Stomach (tissue), 9 donors: Measurements from ENCODE around the gene ADAMTS13. TPM values are rescaled to one million over a fixed set of nuclear protein-coding genes. Genes with fewer than 3 reads are reported as not detected.

Experiments
- DNase-seq, 2 donors: peaks; one replicate each; pipeline versions ENCODE4 v3.0.0 to v3.0.0-alpha.2; 2013 to 2019
- H3K27ac ChIP-seq, 5 donors: fragments of 200-600 bp in 4 of 5; sonication (generic) in 4 of 5; one replicate each; pipeline ENCODE4 v1.5.1; 2013 to 2019; ENCODE audit warnings: mild to moderate bottlenecking in 1 of 5, moderate library complexity in 1 of 5
- H3K27me3 ChIP-seq, 3 donors: fragments of 200-600 bp; sonication (generic); one replicate each; pipeline ENCODE4 v1.5.1; 2017 to 2019; ENCODE audit warnings: mixed run types in 1 of 3
- H3K36me3 ChIP-seq, 4 donors: fragments of 200-600 bp; sonication (generic); 1 replicate in 3 of 4; 2 replicates in 1 of 4; pipeline ENCODE4 v1.5.1; 2016 to 2019
- H3K4me1 ChIP-seq, 4 donors: fragments of 200-600 bp; sonication (generic); one replicate each; pipeline ENCODE4 v1.5.1; 2016 to 2019
- H3K4me3 ChIP-seq, 4 donors: fragments of 200-600 bp; sonication (generic) in 3 of 4; one replicate each; pipeline ENCODE4 v1.5.1; 2016 to 2019; ENCODE audit warnings: mild to moderate bottlenecking in 1 of 4
- H3K9me3 ChIP-seq, 4 donors: fragments of 200-600 bp; sonication (generic); one replicate each; pipeline ENCODE4 v1.5.1; 2016 to 2019
- EP300 ChIP-seq: sonication (generic); formaldehyde crosslinking; IDR thresholded peaks from one replicate; pipeline ENCODE4 v1.6.1; 2017; ENCODE audit warnings: antibody characterized with exemption
- POLR2A ChIP-seq, 4 donors: fragments of 450-650 bp; IDR thresholded peaks; one replicate each; pipeline ENCODE4 v1.6.1; 2016; ENCODE audit warnings: antibody characterized with exemption in 4 of 4, control low read depth in 2 of 4, mild to moderate bottlenecking in 1 of 4, moderate library complexity in 1 of 4
- POLR2AphosphoS5 ChIP-seq, 3 donors: sonication (generic); formaldehyde crosslinking; IDR thresholded peaks; one replicate each; pipeline ENCODE4 v1.6.1; 2016; ENCODE audit warnings: antibody characterized with exemption in 3 of 3
- WGBS, 5 donors: extraction: QIAGEN DNeasy Blood & Tissue Kit in 3 of 5; methylation state at CpG; one replicate each; pipeline versions ENCODE4 v1.1.5 to v1.1.7; 2013 to 2018; 5-methylcytosine and 5-hydroxymethylcytosine counted together
- intact Hi-C: fragments of 100-400 bp; cut with DNase I; formaldehyde crosslinking; loops from one replicate; pipeline ENCODE4 v1.15.1; 2023; ENCODE audit warnings: low total_unique reads
- polyA plus RNA-seq, 3 donors: library from polyadenylated mRNA; stranded (reverse); fragments of 200-250 nt; gene quantifications; one replicate each; pipeline ENCODE4 v1.2.3, GENCODE V29; 2013
- total RNA-seq, 5 donors: library from RNA; depleted of rRNA; stranded (reverse); fragments of >200 nt; gene quantifications; one replicate each; pipeline versions ENCODE4 v1.1.0 to v1.2.3, GENCODE V29; 2014 to 2016
- TF ChIP-seq, protein P1 (sequence below), 7 experiments: fragments of 450-650 bp in 4 of 7; fragments of 200-600 bp in 3 of 7; sonication (generic) in 3 of 7; IDR thresholded peaks; one replicate each; pipeline ENCODE4 v1.5.1; 2016 to 2019; ENCODE audit warnings: antibody characterized with exemption in 7 of 7, control low read depth in 2 of 7, mild to moderate bottlenecking in 1 of 7
- donor health status: healthy with polysubstance abuse.
- donor health status: Bipolar disorder and iron deficiency.
- donor health status: healthy.

ADAMTS13 gene
- total and polyA plus RNA-seq, 8 donors = 4.6 to 19.6 (median 7.5) TPM; not detected in 1

DNA sequence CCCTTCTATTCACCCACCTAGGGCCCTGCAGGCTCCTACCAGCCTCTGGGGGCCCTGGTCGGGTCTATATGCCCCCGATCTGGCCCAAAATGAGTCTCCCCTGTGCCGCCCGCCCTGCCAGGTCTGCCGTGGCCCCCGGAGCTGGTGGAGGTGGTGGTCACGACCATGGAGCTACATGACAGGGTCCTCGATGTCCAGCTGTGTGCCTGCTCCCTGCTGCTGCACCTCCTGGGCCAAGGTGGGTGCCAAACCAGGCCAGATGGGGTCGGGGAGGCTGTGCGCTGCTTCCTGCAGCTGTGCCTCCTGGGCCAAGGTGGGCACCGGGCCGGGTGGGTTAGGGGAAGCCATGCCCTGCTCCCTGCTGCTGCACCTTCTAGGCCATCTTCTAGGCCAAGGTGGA is 21.9 kb upstream of the ADAMTS13 start:
- no peak overlapping the region for H3K27ac ChIP-seq
- peaks cover 0 to 24% (median 12%) of the 10 kb centered on the region in 3 donors for H3K27me3 ChIP-seq
- TF ChIP-seq, protein P1, sequence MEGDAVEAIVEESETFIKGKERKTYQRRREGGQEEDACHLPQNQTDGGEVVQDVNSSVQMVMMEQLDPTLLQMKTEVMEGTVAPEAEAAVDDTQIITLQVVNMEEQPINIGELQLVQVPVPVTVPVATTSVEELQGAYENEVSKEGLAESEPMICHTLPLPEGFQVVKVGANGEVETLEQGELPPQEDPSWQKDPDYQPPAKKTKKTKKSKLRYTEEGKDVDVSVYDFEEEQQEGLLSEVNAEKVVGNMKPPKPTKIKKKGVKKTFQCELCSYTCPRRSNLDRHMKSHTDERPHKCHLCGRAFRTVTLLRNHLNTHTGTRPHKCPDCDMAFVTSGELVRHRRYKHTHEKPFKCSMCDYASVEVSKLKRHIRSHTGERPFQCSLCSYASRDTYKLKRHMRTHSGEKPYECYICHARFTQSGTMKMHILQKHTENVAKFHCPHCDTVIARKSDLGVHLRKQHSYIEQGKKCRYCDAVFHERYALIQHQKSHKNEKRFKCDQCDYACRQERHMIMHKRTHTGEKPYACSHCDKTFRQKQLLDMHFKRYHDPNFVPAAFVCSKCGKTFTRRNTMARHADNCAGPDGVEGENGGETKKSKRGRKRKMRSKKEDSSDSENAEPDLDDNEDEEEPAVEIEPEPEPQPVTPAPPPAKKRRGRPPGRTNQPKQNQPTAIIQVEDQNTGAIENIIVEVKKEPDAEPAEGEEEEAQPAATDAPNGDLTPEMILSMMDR (IDR thresholded peaks at IDR 0.05) = no peak
- no peak for TF ChIP-seq POLR2AphosphoS5 (IDR thresholded peaks at IDR 0.05)
- TF ChIP-seq EP300 = no peak
- TF ChIP-seq POLR2A (IDR thresholded peaks at IDR 0.05) = no peak
- peaks cover 0 to 37% (median 26%) of the 10 kb centered on the region in 4 donors for H3K36me3 ChIP-seq
- WGBS, 5 donors = 86 to 89% (median 88%) methylated on average over 8 to 12 of the region's 12 CpGs
- DNase-seq = no peak
- no peaks in the 10 kb centered on the region for H3K4me1 ChIP-seq
- H3K4me3 ChIP-seq = no peak overlapping the region
- intact Hi-C loops = no loop called here
- H3K9me3 ChIP-seq = no peaks in the 10 kb centered on the region

- DNase-seq = no peak
- intact Hi-C loops = no loop called here
- WGBS, 5 donors = 78 to 86% (median 82%) methylated on average over 5 to 6 of the region's 6 CpGs
These were observed 20.6 kb upstream of the ADAMTS13 start for GRCh38 chr9:133401588-133401987.

DNA sequence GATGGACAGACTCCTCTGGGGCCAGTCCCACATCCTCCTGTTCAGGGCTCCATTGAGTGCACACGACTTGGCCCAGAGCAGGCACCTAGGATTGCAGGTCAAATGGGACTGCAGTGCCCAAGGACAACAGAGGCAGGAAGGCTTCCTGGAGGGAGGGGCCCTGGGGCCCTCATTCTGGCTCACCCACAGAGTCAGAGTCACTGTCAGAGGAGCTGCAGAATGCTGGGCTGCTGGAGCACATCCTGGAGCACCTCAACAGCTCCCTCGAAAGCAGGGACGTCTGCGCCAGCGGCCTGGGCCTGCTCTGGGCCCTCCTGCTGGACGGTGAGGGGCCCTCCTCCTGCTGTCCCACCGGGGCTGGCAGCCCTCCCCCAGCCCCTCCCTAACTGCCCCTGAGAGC is 19.5 kb upstream of the ADAMTS13 start:
- TF ChIP-seq POLR2AphosphoS5 (IDR thresholded peaks at IDR 0.05) (no peak), POLR2A (IDR thresholded peaks at IDR 0.05) (no peak), EP300 (no peak)
- TF ChIP-seq, protein P1 (IDR thresholded peaks at IDR 0.05) = no peak
- intact Hi-C loops = no loop called here
- peaks cover 0 to 3% (median 0%) of the 10 kb centered on the region in 3 donors for H3K27me3 ChIP-seq
- peaks cover 6 to 60% (median 50%) of the 10 kb centered on the region in 4 donors for H3K36me3 ChIP-seq
- H3K9me3 ChIP-seq = no peaks in the 10 kb centered on the region
- H3K4me3 ChIP-seq = no peak overlapping the region
- H3K4me1 ChIP-seq = no peaks in the 10 kb centered on the region
- H3K27ac ChIP-seq = no peak overlapping the region
- 63 to 79% (median 75%) methylated on average over 4 to 7 of the region's 7 CpGs for WGBS, 5 donors
- no peak for DNase-seq

More at GRCh38 chr9:133401588-133401987, 20.6 kb upstream of the ADAMTS13 start:
- H3K36me3 ChIP-seq = peaks cover 5 to 50% (median 39%) of the 10 kb centered on the region in 4 donors
- peaks cover 0 to 13% (median 6%) of the 10 kb centered on the region in 3 donors for H3K27me3 ChIP-seq
- H3K4me3 ChIP-seq = no peak overlapping the region
- no peaks in the 10 kb centered on the region for H3K9me3 ChIP-seq
- no peaks in the 10 kb centered on the region for H3K4me1 ChIP-seq
- TF ChIP-seq POLR2A (IDR thresholded peaks at IDR 0.05) (no peak), EP300 (no peak), POLR2AphosphoS5 (IDR thresholded peaks at IDR 0.05) (no peak)
- TF ChIP-seq, protein P1 (IDR thresholded peaks at IDR 0.05) = no peak
- no peak overlapping the region for H3K27ac ChIP-seq

- peaks cover 13 to 72% (median 61%) of the 10 kb centered on the region in 4 donors for H3K36me3 ChIP-seq
- DNase-seq = peak; percentile 57 to 74
- TF ChIP-seq POLR2AphosphoS5 (IDR thresholded peaks at IDR 0.05) (peak in 1 of 3 donors; percentile 53), POLR2A (IDR thresholded peaks at IDR 0.05) (no peak), EP300 (no peak)
- TF ChIP-seq, protein P1 (IDR thresholded peaks at IDR 0.05) = peak in 5 of 7 experiments; percentile 42 to 76 (median 65)
- H3K4me3 ChIP-seq = no peak overlapping the region
- no peaks in the 10 kb centered on the region for H3K4me1 ChIP-seq
- WGBS, 5 donors = 60 to 73% (median 66%) methylated on average over 11 to 16 of the region's 16 CpGs
- no peak overlapping the region for H3K27ac ChIP-seq
- intact Hi-C loops = no loop called here
- H3K9me3 ChIP-seq = no peaks in the 10 kb centered on the region
- H3K27me3 ChIP-seq = no peaks in the 10 kb centered on the region
These were observed 18.3 kb upstream of the ADAMTS13 start for GRCh38 chr9:133403766-133404453.
